AG09309 (cell line): ENCODE measurements around the gene FOSL1.

ENCODE experiments used
- DNase-seq: peaks from one replicate; pipeline ENCODE4 v3.0.0-alpha.2; 2010; ENCODE audit warnings: low read depth
- H3K4me3 ChIP-seq: 2 replicates; pipeline ENCODE4 v1.5.1; 2011; ENCODE audit warnings: mild to moderate bottlenecking, low read depth, low read length, moderate library complexity; ENCODE audit not compliant: control insufficient read depth
- TF ChIP-seq, protein P1 (sequence below): IDR thresholded peaks from 2 replicates; pipeline ENCODE4 v1.5.1; 2011; ENCODE audit warnings: mild to moderate bottlenecking, low read depth, low read length, inconsistent platforms; ENCODE audit not compliant: insufficient read depth, control insufficient read depth; ENCODE audit errors: missing control alignments

The FOSL1 gene

DNA sequence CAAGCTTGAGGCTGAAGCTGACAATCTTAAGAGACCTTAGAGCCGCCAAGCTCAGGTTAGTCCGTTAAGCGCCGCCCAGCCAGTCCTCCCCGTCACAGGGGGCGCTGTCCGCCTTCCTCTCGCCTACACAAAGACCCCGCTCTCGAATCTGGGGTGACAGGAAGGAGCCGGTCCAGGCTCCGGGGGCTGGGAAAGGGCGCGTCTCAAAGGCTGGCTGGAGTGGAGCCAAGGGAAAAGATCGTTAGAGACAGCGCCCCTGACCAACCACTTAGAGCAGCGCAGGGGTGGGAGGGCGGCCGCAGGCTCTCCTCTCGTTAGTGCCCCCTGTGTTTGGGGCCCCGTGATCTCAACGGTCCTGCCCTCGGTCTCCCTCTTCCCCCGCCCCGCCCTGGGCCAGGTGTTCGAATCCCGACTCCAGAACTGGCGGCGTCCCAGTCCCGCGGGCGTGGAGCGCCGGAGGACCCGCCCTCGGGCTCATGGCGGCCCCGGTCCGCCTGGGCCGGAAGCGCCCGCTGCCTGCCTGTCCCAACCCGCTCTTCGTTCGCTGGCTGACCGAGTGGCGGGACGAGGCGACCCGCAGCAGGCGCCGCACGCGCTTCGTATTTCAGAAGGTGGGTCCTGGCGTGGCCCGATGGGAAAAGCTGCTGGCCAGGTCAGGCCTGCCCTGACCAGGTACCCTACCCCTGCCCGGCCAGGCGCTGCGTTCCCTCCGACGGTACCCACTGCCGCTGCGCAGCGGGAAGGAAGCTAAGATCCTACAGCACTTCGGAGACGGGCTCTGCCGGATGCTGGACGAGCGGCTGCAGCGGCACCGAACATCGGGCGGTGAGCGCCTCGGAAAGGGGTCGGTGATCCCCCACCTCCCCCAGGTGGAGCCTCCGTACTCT, 39.7 kb downstream of the FOSL1 start, which contains the start of gene MUS81:
TSS of gene MUS81 (plus strand) at position 156 of the 887 bp plus-strand sequence. CDS start at position 477, 321 bp downstream.
- peak within 1 kb of the TSS; percentile 84 for H3K4me3 ChIP-seq
- DNase-seq: peak; percentile 88
- TF ChIP-seq, protein P1, sequence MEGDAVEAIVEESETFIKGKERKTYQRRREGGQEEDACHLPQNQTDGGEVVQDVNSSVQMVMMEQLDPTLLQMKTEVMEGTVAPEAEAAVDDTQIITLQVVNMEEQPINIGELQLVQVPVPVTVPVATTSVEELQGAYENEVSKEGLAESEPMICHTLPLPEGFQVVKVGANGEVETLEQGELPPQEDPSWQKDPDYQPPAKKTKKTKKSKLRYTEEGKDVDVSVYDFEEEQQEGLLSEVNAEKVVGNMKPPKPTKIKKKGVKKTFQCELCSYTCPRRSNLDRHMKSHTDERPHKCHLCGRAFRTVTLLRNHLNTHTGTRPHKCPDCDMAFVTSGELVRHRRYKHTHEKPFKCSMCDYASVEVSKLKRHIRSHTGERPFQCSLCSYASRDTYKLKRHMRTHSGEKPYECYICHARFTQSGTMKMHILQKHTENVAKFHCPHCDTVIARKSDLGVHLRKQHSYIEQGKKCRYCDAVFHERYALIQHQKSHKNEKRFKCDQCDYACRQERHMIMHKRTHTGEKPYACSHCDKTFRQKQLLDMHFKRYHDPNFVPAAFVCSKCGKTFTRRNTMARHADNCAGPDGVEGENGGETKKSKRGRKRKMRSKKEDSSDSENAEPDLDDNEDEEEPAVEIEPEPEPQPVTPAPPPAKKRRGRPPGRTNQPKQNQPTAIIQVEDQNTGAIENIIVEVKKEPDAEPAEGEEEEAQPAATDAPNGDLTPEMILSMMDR: peak; percentile 92

DNA sequence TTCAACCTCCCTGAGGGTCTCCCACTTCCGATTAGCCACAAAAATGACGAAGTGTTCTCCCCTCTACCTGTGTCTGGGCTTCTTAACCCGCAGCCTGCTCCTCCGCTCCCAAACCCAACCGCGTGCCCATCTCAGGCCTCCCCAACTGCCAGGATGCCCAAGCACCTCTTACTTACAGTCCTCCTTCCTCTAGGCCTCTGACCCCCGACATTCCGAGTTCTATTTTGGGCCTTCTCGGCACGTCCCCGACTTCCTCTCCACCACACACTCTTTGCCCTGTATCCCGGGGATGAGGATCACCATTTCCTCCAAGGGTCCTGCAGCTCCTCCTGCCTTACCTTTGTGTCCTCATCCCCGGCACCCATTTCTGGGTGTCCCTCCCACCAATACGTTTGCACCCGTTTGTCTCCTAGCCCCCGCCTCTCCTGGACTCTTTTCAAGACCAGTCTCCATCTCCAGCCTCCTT, 40.3 kb downstream of the FOSL1 start:
- TF ChIP-seq, protein P1: no peak
- peak overlapping the region; percentile 84 for H3K4me3 ChIP-seq

DNA sequence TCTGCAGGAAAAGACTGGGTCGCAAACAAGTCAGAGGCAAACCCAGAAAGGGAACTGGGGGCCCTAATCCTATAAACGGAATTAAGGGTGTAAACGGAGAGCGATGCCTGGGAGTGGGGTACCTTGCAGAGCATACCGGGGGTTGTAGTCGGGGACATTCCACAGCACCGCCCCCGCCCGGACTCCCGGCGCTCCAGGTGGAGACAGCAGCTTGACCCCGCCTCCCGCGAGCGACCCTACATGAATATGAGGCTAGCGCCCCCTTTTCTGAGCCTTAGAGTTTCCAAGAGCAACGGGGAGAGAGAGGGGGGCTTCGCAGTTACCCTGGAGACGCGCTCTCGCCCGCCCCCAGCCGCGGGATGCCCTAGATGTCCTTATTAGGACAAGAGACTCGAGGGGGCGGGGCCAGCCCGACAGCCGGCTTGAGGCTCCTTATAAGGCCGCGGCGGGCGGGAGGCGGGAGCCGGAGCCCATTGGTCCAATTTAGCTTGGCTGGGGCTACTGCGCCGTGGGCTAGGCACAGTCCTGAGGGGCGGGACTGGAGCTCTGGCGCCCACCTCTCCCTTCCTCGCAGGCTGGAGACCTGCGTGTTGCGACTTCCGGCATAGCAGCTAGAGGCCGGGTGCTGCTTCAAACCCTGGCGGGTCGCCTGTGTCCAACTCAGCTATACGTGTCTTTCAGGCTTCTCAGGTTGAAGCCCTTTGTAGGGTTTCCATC, 40.9 kb downstream of the FOSL1 start:
- DNase-seq: peak; percentile 83
- peak overlapping the region; percentile 84 for H3K4me3 ChIP-seq
- TF ChIP-seq, protein P1: no peak

More for the DNA sequence above, 40.3 kb downstream of the FOSL1 start:
- no peak for DNase-seq

DNA sequence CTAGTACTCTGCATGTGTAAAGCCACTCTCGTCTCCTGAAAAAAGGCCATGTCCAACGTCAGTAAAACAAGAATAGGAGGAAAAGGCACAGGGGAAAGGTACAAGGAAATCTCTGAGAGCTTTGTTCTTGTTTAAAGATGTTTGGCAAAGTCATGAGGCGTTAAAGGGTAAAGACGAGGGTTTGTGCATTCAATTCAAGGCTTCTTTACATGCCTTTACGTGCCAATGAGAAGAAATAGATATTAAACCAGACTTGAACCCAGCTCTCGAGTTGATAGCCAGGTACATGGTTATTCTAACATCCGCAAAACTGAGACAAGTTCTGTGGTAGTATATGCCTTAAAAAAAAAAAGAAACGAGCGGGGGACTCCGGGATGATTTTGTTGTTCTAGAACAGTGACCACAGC, 41.5 kb downstream of the FOSL1 start:
- no peak for DNase-seq
- TF ChIP-seq, protein P1: no peak
- H3K4me3 ChIP-seq: peak overlapping the region; percentile 84

DNA sequence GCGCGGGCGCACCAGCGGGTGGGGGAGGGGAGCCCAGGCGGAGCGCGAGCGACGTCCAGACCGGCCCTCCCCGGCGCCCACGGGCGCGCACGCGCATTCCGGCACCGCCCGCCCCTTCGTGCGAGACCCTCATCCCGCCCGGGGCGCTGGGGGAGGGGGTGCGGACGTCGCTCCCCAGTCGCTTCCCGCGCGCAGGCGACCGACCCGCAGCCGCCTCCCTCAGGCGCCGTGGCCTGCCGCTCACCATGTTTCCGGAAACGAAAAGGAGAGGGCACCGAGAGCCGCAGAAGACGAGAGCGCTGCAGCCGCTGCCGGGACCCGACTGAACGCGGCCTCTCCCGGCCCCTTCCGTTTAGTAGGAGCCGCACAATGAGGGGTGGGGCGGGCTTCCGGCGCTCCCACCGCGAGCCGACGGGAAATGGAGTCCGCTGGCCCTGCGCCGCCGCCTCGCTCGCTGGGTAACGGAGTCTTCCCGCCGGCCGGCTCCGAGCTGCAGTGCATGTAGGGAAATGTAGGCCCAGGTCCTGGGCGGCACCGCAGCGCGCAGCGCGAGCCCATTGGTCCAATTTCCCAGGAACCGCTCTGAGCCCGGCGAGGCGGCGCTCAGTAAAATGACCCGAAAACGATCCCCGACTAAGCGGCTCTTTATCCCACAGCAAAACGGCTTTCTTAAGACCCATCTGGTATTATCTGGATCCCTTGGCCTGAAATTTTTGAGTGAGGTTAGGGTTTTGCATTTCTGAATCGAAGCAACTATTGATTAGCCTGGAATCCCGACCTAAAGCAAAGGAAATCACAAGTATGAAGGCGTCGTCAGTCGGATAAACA, 42.1 kb downstream of the FOSL1 start, which contains the start of gene CFL1:
TSS of gene CFL1 (minus strand) at position 328 of the 828 bp plus-strand sequence. CDS start at position 247, 81 bp downstream.
- peak within 1 kb of the TSS; percentile 84 for H3K4me3 ChIP-seq
- DNase-seq: peak; percentile 79
- TF ChIP-seq, protein P1: no peak

DNA sequence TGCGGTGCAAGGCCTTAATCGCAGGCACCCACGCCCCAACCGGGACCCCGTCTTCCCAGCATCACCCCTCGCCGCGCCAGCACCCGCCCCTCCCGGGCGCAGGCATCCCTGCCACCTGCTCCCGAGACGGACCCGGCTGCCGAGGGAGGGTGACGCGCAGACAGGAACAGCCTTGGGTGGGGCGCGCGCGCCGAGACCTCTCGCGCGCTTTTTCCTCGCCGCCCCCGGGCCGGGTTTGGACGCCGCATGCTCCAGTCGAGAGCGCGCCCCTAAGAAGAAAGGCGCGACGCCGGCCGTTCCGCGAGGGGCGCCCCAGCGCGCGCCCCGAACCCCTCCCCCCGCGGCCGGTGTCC, 42.7 kb downstream of the FOSL1 start:
- DNase-seq: no peak

More for the DNA sequence above, 42.7 kb downstream of the FOSL1 start:
- H3K4me3 ChIP-seq: peak overlapping the region; percentile 84
- TF ChIP-seq, protein P1: no peak
